GM21717 (cell line): ENCODE results near the gene SIPA1L2.
"Not testable (repeated sequence)": the region's sequence is repeated elsewhere in the genome, so short reads cannot be mapped to it uniquely, and the experiment has no call there.

Experiments
- ATAC-seq: cut with Tn5 transposase; IDR thresholded peaks from one replicate; pipeline ENCODE4 v1.9.1; 2021; ENCODE audit warnings: mild to moderate bottlenecking, moderate library complexity; ENCODE audit not compliant: unreplicated experiment

SIPA1L2 gene

GRCh38 chr1:232615306-232615800 is 14.6 kb downstream of the SIPA1L2 start:
- no peak for ATAC-seq

GRCh38 chr1:232614811-232615210 is 15.1 kb downstream of the SIPA1L2 start:
- no peak for ATAC-seq

GRCh38 chr1:232613752-232614381 is 16.1 kb downstream of the SIPA1L2 start:
- ATAC-seq, result no peak

GRCh38 chr1:232612836-232613235 is 17.1 kb downstream of the SIPA1L2 start:
- ATAC-seq, result not testable (repeated sequence)

- no peak for ATAC-seq
Observed at GRCh38 chr1:232611834-232612233, 18.1 kb downstream of the SIPA1L2 start.

GRCh38 chr1:232610902-232611745 is 18.8 kb downstream of the SIPA1L2 start:
- not testable (repeated sequence) for ATAC-seq

- ATAC-seq, result no peak
Observed at GRCh38 chr1:232610192-232610901, 19.6 kb downstream of the SIPA1L2 start.

- ATAC-seq, result no peak
Observed at GRCh38 chr1:232608427-232608826, 21.5 kb downstream of the SIPA1L2 start.

GRCh38 chr1:232602622-232603021 is 27.3 kb downstream of the SIPA1L2 start:
- no peak for ATAC-seq

- no peak for ATAC-seq
Observed at GRCh38 chr1:232600424-232601258, 29.3 kb downstream of the SIPA1L2 start.

GRCh38 chr1:232599178-232600041 is 30.5 kb downstream of the SIPA1L2 start:
- no peak for ATAC-seq

GRCh38 chr1:232598837-232599177 is 31.1 kb downstream of the SIPA1L2 start:
- ATAC-seq, result no peak

GRCh38 chr1:232598133-232598532 is 31.8 kb downstream of the SIPA1L2 start:
- peak; percentile 18 for ATAC-seq

- ATAC-seq, result peak; percentile 65
Observed at GRCh38 chr1:232597721-232598120, 32.2 kb downstream of the SIPA1L2 start.

- peak; percentile 50 for ATAC-seq
Observed at GRCh38 chr1:232596666-232597303, 33.1 kb downstream of the SIPA1L2 start.

GRCh38 chr1:232594768-232595698 is 34.9 kb downstream of the SIPA1L2 start:
- no peak for ATAC-seq

GRCh38 chr1:232593717-232594502 is 36.0 kb downstream of the SIPA1L2 start:
- ATAC-seq, result no peak
